Mucosa of stomach (tissue), 1 donor: Measurements from ENCODE around the gene LPP.

Experiments
- H3K27me3 ChIP-seq: one replicate; pipeline ENCODE4 v1.7.0; 2013; ENCODE audit warnings: mild to moderate bottlenecking, low read length; ENCODE audit not compliant: control insufficient read depth, insufficient read depth
- H3K36me3 ChIP-seq: one replicate; pipeline ENCODE4 v1.7.0; 2013; ENCODE audit warnings: low read length; ENCODE audit not compliant: control insufficient read depth, insufficient read depth
- H3K4me1 ChIP-seq: one replicate; pipeline ENCODE4 v1.7.0; 2013; ENCODE audit warnings: mild to moderate bottlenecking, low read length; ENCODE audit not compliant: control insufficient read depth, insufficient read depth
- H3K4me3 ChIP-seq: one replicate; pipeline ENCODE4 v1.7.0; 2013; ENCODE audit warnings: low read length
- H3K9ac ChIP-seq: one replicate; pipeline ENCODE4 v1.7.0; 2013; ENCODE audit warnings: mild to moderate bottlenecking, low read length, moderate library complexity
- H3K9me3 ChIP-seq: one replicate; pipeline ENCODE4 v1.7.0; 2013; ENCODE audit warnings: mild to moderate bottlenecking, low read length, moderate library complexity; ENCODE audit not compliant: control insufficient read depth
- donor health status: Pancreatic carcinoma.

LPP gene

GRCh38 chr3:188236271-188236670, 82.3 kb downstream of the LPP start:
- no peak overlapping the region for H3K9ac ChIP-seq
- H3K9me3 ChIP-seq = no peaks in the 10 kb centered on the region
- no peaks in the 10 kb centered on the region for H3K36me3 ChIP-seq
- no peaks in the 10 kb centered on the region for H3K27me3 ChIP-seq
- H3K4me1 ChIP-seq = no peaks in the 10 kb centered on the region
- no peak overlapping the region for H3K4me3 ChIP-seq

- Histone ChIP-seq H3K36me3 (no peaks in the 10 kb centered on the region), H3K9me3 (no peaks in the 10 kb centered on the region), H3K4me3 (no peak overlapping the region), H3K9ac (no peak overlapping the region), H3K4me1 (peaks cover under 1% of the 10 kb centered on the region), H3K27me3 (no peaks in the 10 kb centered on the region)
Measured at GRCh38 chr3:188239035-188239434, 85.1 kb downstream of the LPP start.

GRCh38 chr3:188239577-188239976, 85.6 kb downstream of the LPP start:
- no peak overlapping the region for H3K4me3 ChIP-seq
- no peaks in the 10 kb centered on the region for H3K9me3 ChIP-seq
- peaks cover 6% of the 10 kb centered on the region for H3K4me1 ChIP-seq
- H3K9ac ChIP-seq = no peak overlapping the region
- H3K36me3 ChIP-seq = no peaks in the 10 kb centered on the region
- H3K27me3 ChIP-seq = no peaks in the 10 kb centered on the region

- H3K27me3 ChIP-seq = no peaks in the 10 kb centered on the region
- peaks cover 9% of the 10 kb centered on the region for H3K4me1 ChIP-seq
- no peak overlapping the region for H3K9ac ChIP-seq
- no peak overlapping the region for H3K4me3 ChIP-seq
- no peaks in the 10 kb centered on the region for H3K36me3 ChIP-seq
- H3K9me3 ChIP-seq = no peaks in the 10 kb centered on the region
Measured at GRCh38 chr3:188240189-188240981, 86.4 kb downstream of the LPP start.

GRCh38 chr3:188241072-188241471, 87.1 kb downstream of the LPP start:
- Histone ChIP-seq H3K4me3 (no peak overlapping the region), H3K4me1 (peaks cover 9% of the 10 kb centered on the region), H3K9ac (no peak overlapping the region)

GRCh38 chr3:188241883-188242282, 87.9 kb downstream of the LPP start:
- no peaks in the 10 kb centered on the region for H3K27me3 ChIP-seq
- no peak overlapping the region for H3K4me3 ChIP-seq
- H3K4me1 ChIP-seq = peaks cover 9% of the 10 kb centered on the region
- H3K36me3 ChIP-seq = no peaks in the 10 kb centered on the region
- H3K9me3 ChIP-seq = no peaks in the 10 kb centered on the region
- no peak overlapping the region for H3K9ac ChIP-seq

More at GRCh38 chr3:188241072-188241471, 87.1 kb downstream of the LPP start:
- Histone ChIP-seq H3K27me3 (no peaks in the 10 kb centered on the region), H3K36me3 (no peaks in the 10 kb centered on the region), H3K9me3 (no peaks in the 10 kb centered on the region)

GRCh38 chr3:188242436-188243123, 88.6 kb downstream of the LPP start:
- Histone ChIP-seq H3K9me3 (no peaks in the 10 kb centered on the region), H3K4me3 (no peak overlapping the region), H3K9ac (no peak overlapping the region), H3K27me3 (no peaks in the 10 kb centered on the region), H3K4me1 (peaks cover 9% of the 10 kb centered on the region), H3K36me3 (no peaks in the 10 kb centered on the region)

- H3K27me3 ChIP-seq = no peaks in the 10 kb centered on the region
- H3K9ac ChIP-seq = no peak overlapping the region
- no peaks in the 10 kb centered on the region for H3K36me3 ChIP-seq
- H3K4me3 ChIP-seq = no peak overlapping the region
- H3K4me1 ChIP-seq = peaks cover 9% of the 10 kb centered on the region
- no peaks in the 10 kb centered on the region for H3K9me3 ChIP-seq
Measured at GRCh38 chr3:188243124-188243795, 89.3 kb downstream of the LPP start.

- H3K9me3 ChIP-seq = no peaks in the 10 kb centered on the region
- H3K36me3 ChIP-seq = no peaks in the 10 kb centered on the region
- H3K4me1 ChIP-seq = peaks cover 9% of the 10 kb centered on the region
- no peak overlapping the region for H3K9ac ChIP-seq
- no peak overlapping the region for H3K4me3 ChIP-seq
- H3K27me3 ChIP-seq = no peaks in the 10 kb centered on the region
Measured at GRCh38 chr3:188244395-188244861, 90.5 kb downstream of the LPP start.

- Histone ChIP-seq H3K4me3 (no peak overlapping the region), H3K9me3 (no peaks in the 10 kb centered on the region), H3K36me3 (no peaks in the 10 kb centered on the region), H3K27me3 (no peaks in the 10 kb centered on the region), H3K9ac (no peak overlapping the region), H3K4me1 (peaks cover 9% of the 10 kb centered on the region)
Measured at GRCh38 chr3:188246905-188247304, 92.9 kb downstream of the LPP start.

GRCh38 chr3:188248036-188248561, 94.1 kb downstream of the LPP start:
- H3K36me3 ChIP-seq = no peaks in the 10 kb centered on the region

More at GRCh38 chr3:188248036-188248561, 94.1 kb downstream of the LPP start:
- peaks cover 9% of the 10 kb centered on the region for H3K4me1 ChIP-seq
- no peaks in the 10 kb centered on the region for H3K27me3 ChIP-seq
- H3K4me3 ChIP-seq = no peak overlapping the region
- no peaks in the 10 kb centered on the region for H3K9me3 ChIP-seq
- H3K9ac ChIP-seq = no peak overlapping the region
